GM23338 (cell line): ENCODE measurements around the gene GPC6. TPM values are rescaled to one million over a fixed set of nuclear protein-coding genes. Genes with fewer than 3 reads are reported as not detected.

Experiments
- ATAC-seq: fragments of 200-7000 bp; cut with Tn5 transposase; 3 replicates; pipeline ENCODE4 v1.9.1; 2020
- DNase-seq: peaks from one replicate; pipeline ENCODE4 v3.0.0-alpha.2; 2015; ENCODE audit warnings: low spot score
- H2AFZ ChIP-seq: fragments of 200-600 bp; sonication (generic); 2 replicates; pipeline ENCODE4 v1.8.0; 2016; ENCODE audit warnings: antibody characterized with exemption, mild to moderate bottlenecking, moderate library complexity
- H3F3A ChIP-seq: fragments of 200-600 bp; sonication (generic); replicated peaks from 2 replicates; pipeline ENCODE4 v1.8.0; 2017; ENCODE audit warnings: antibody characterized with exemption, mixed run types, low read depth
- H3K27ac ChIP-seq: fragments of 200-600 bp; sonication (generic); 2 replicates; pipeline ENCODE4 v1.6.1; 2016; ENCODE audit warnings: low read depth
- H3K27me3 ChIP-seq: fragments of 200-600 bp; sonication (generic); 2 replicates; pipeline ENCODE4 v1.8.0; 2016; ENCODE audit warnings: mild to moderate bottlenecking, mixed run types, moderate library complexity; ENCODE audit not compliant: insufficient read depth
- H3K36me3 ChIP-seq: fragments of 200-600 bp; sonication (generic); 2 replicates; pipeline ENCODE4 v1.8.0; 2016; ENCODE audit warnings: mild to moderate bottlenecking; ENCODE audit not compliant: insufficient read depth
- H3K4me1 ChIP-seq: fragments of 200-600 bp; sonication (generic); 2 replicates; pipeline ENCODE4 v1.8.0; 2016; ENCODE audit warnings: mild to moderate bottlenecking, moderate library complexity; ENCODE audit not compliant: insufficient read depth
- H3K4me2 ChIP-seq: fragments of 200-600 bp; sonication (generic); 2 replicates; pipeline ENCODE4 v1.7.1; 2017; ENCODE audit warnings: mixed run types
- H3K4me3 ChIP-seq: fragments of 200-600 bp; sonication (generic); 2 replicates; pipeline ENCODE4 v1.6.1; 2016; ENCODE audit warnings: mixed run types
- H3K79me2 ChIP-seq: fragments of 200-600 bp; sonication (generic); replicated peaks from 2 replicates; pipeline ENCODE4 v1.8.0; 2017; ENCODE audit warnings: mild to moderate bottlenecking; ENCODE audit not compliant: insufficient read depth
- H3K9me2 ChIP-seq: fragments of 200-600 bp; sonication (generic); 2 replicates; pipeline ENCODE4 v1.8.0; 2017; ENCODE audit not compliant: insufficient read depth
- H4K20me1 ChIP-seq: fragments of 200-600 bp; sonication (generic); replicated peaks from 2 replicates; pipeline ENCODE4 v1.8.0; 2017; ENCODE audit warnings: mild to moderate bottlenecking; ENCODE audit not compliant: insufficient read depth
- H3K27ac Mint-ChIP-seq: 2 replicates; pipeline ENCODE4 v1.8.0; 2020; ENCODE audit warnings: inconsistent platforms, mild to moderate bottlenecking, moderate library complexity, mixed read lengths
- H3K27me3 Mint-ChIP-seq: 3 replicates; pipeline ENCODE4 v1.8.0; 2022; ENCODE audit warnings: low read depth, mild to moderate bottlenecking, moderate library complexity, mixed read lengths, inconsistent platforms; ENCODE audit not compliant: insufficient read depth, poor library complexity
- H3K36me3 Mint-ChIP-seq: 3 replicates; pipeline ENCODE4 v1.8.0; 2021; ENCODE audit warnings: low read depth, mild to moderate bottlenecking, inconsistent platforms, moderate library complexity, mixed read lengths
- H3K4me1 Mint-ChIP-seq: 3 replicates; pipeline ENCODE4 v1.8.0; 2020; ENCODE audit warnings: mild to moderate bottlenecking, inconsistent platforms, mixed read lengths
- H3K4me3 Mint-ChIP-seq: 3 replicates; pipeline ENCODE4 v1.8.0; 2021; ENCODE audit warnings: moderate library complexity, mild to moderate bottlenecking, inconsistent platforms, mixed read lengths
- H3K9me3 Mint-ChIP-seq: 3 replicates; pipeline ENCODE4 v1.8.0; 2020; ENCODE audit warnings: moderate library complexity, mild to moderate bottlenecking, inconsistent platforms, mixed read lengths
- EZH2phosphoT487 ChIP-seq: fragments of 200-600 bp; sonication (generic); IDR thresholded peaks from one replicate; pipeline ENCODE4 v1.8.1; 2018; ENCODE audit warnings: antibody characterized with exemption; ENCODE audit not compliant: unreplicated experiment
- JUNB ChIP-seq: IDR thresholded peaks from one replicate; pipeline ENCODE4 v1.6.1; 2016; ENCODE audit warnings: antibody characterized with exemption; ENCODE audit not compliant: unreplicated experiment
- NANOG ChIP-seq: IDR thresholded peaks from 2 replicates; pipeline ENCODE4 v1.6.1; 2016; ENCODE audit warnings: antibody characterized with exemption, borderline replicate concordance
- POLR2AphosphoS5 ChIP-seq: IDR thresholded peaks from 2 replicates; pipeline ENCODE4 v1.6.1; 2016; ENCODE audit warnings: antibody characterized with exemption, low read depth
- STAT1 ChIP-seq: IDR thresholded peaks from one replicate; pipeline ENCODE4 v1.6.1; 2016; ENCODE audit warnings: antibody characterized with exemption; ENCODE audit not compliant: unreplicated experiment
- ZNF114 ChIP-seq: fragments of 250-450 bp; sonication (Bioruptor Pico); IDR thresholded peaks from 2 replicates; pipeline ENCODE4 v1.5.0; 2020; ENCODE audit warnings: mild to moderate bottlenecking, moderate library complexity
- polyA plus RNA-seq: library from polyadenylated mRNA; unstranded; fragments of >200 nt; fragmentation: Nextera tagmentation; extraction: Ambion mirVana; gene quantifications from 2 replicates; pipeline ENCODE4 v1.2.1, GENCODE V29; 2016
- total RNA-seq: library from RNA; depleted of rRNA; stranded (reverse); fragments of >200 nt; shearing (Covaris generic); gene quantifications from 2 replicates; pipeline ENCODE4 v1.2.3, GENCODE V29; 2014
- TF ChIP-seq, protein P1 (sequence below): IDR thresholded peaks from one replicate; pipeline ENCODE4 v1.6.1; 2018; ENCODE audit warnings: antibody characterized with exemption; ENCODE audit not compliant: unreplicated experiment
- TF ChIP-seq, protein P2 (sequence below), 2 experiments: fragments of 200-600 bp in 1 of 2; sonication (generic) in 1 of 2; conservative IDR thresholded peaks; 2 replicates each; pipeline versions ENCODE4 v1.5.1 to v1.6.1; 2016 to 2017; ENCODE audit warnings: antibody characterized with exemption in 2 of 2, low read depth in 2 of 2, mild to moderate bottlenecking in 2 of 2, moderate library complexity in 1 of 2

Gene GPC6
- total and polyA plus RNA-seq, 2 experiments from 2014 or later, result 6.4 to 28.6 TPM

DNA sequence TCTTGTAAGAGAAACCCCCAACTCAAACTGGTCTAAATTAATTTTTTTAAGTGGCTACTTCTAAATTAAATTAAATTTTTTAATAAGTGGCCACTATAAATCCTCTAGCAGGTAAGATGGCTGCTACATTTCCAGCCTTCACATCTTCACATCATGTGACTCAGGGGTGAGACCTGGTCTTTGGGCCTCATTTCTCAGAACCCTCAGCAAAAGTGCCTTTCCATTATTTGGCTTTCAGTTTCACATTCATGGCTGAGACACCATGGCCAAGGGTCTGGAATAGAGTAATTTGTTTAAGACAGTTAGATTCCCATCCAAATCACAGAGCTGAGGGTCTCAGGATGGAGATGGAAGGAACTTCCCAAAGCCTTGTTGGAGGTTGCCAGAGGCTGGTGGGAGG, 1205.4 kb downstream of the GPC6 start:
- peaks cover 17% of the 10 kb centered on the region for H3K4me1 Mint-ChIP-seq
- Histone ChIP-seq H3K79me2 (no peaks in the 10 kb centered on the region), H2AFZ (peak overlapping the region; percentile 49; the same call in 1 of the 2 replicates), H4K20me1 (no peaks in the 10 kb centered on the region), H3K27ac (no peak overlapping the region), H3K4me2 (no peak overlapping the region), H3F3A (no peaks in the 10 kb centered on the region), H3K4me1 (0 out of 2 replicates have a peak, but pooled peaks cover 4% of the 10 kb centered on the region), H3K4me3 (no peak overlapping the region), H3K27me3 (no peaks in the 10 kb centered on the region), H3K36me3 (no peaks in the 10 kb centered on the region), H3K9me2 (0 out of 2 replicates have a peak, but pooled peaks cover 3% of the 10 kb centered on the region)
- no peak overlapping the region for H3K27ac Mint-ChIP-seq
- H3K36me3 Mint-ChIP-seq, result no peaks in the 10 kb centered on the region; the same call in 2 of the 3 replicates
- no peaks in the 10 kb centered on the region for H3K27me3 Mint-ChIP-seq
- no peaks in the 10 kb centered on the region for H3K9me3 Mint-ChIP-seq
- no peak for ATAC-seq
- no peak overlapping the region for H3K4me3 Mint-ChIP-seq
- TF ChIP-seq, protein P1, sequence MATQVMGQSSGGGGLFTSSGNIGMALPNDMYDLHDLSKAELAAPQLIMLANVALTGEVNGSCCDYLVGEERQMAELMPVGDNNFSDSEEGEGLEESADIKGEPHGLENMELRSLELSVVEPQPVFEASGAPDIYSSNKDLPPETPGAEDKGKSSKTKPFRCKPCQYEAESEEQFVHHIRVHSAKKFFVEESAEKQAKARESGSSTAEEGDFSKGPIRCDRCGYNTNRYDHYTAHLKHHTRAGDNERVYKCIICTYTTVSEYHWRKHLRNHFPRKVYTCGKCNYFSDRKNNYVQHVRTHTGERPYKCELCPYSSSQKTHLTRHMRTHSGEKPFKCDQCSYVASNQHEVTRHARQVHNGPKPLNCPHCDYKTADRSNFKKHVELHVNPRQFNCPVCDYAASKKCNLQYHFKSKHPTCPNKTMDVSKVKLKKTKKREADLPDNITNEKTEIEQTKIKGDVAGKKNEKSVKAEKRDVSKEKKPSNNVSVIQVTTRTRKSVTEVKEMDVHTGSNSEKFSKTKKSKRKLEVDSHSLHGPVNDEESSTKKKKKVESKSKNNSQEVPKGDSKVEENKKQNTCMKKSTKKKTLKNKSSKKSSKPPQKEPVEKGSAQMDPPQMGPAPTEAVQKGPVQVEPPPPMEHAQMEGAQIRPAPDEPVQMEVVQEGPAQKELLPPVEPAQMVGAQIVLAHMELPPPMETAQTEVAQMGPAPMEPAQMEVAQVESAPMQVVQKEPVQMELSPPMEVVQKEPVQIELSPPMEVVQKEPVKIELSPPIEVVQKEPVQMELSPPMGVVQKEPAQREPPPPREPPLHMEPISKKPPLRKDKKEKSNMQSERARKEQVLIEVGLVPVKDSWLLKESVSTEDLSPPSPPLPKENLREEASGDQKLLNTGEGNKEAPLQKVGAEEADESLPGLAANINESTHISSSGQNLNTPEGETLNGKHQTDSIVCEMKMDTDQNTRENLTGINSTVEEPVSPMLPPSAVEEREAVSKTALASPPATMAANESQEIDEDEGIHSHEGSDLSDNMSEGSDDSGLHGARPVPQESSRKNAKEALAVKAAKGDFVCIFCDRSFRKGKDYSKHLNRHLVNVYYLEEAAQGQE, result no peak
- TF ChIP-seq NANOG (no peak), ZNF114 (CRISPR knock-in tag) (no peak)
- no peak for DNase-seq

DNA sequence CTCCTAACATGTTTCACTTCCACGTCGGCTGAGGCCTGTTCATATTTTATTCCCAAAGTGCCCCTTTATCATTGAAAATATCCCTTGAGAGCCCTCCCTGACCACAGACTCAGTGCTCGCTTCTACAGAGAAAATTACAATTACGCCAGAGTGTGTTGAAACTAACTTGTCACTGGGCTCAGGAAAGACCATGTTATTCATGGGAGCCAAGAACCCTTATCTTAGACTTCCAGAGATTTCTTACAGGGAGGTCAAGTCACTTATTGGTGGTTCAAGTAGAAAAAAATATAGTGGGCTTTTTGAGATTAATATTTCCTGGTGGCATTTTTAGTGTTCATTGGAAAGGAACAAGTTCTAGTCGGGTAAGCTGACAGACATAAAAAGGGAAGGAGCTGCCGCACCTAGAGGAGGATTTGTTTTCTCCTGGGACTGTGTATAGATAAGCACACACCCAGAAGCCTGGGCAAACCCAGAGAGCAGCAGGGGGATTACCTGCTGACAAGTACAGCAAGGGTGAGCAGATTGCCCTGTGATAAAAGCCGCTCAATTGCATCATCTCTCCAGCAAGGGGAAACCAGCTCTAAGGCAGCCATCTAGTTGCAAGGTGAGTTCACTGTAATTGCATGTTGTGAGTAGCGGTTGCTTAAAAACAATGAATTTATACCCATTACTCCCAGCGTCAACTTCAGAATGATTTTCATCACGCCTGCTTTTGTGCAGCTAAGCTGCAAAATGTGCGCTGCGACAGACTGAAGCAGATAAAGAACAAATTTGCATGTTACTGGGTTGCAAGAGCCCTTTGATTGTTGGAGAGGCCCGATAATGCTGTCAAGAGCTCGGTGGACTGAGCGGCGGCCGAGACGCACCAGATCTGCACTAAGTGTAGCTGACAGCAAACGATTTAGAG, 1206.7 kb downstream of the GPC6 start:
- DNase-seq (peak; percentile 62), ATAC-seq (peak; percentile 91)
- Mint-ChIP-seq H3K36me3 (no peaks in the 10 kb centered on the region; the same call in 2 of the 3 replicates), H3K4me3 (no peak overlapping the region), H3K9me3 (no peaks in the 10 kb centered on the region), H3K27ac (peak overlapping the region; percentile 86), H3K27me3 (no peaks in the 10 kb centered on the region), H3K4me1 (peaks cover 17% of the 10 kb centered on the region)
- Histone ChIP-seq H2AFZ (peak overlapping the region; percentile 30; the same call in 1 of the 2 replicates), H3K27ac (no peak overlapping the region; the same call in 1 of the 2 replicates), H3K4me2 (no peak overlapping the region), H3K4me1 (0 out of 2 replicates have a peak, but pooled peaks cover 4% of the 10 kb centered on the region), H3F3A (no peaks in the 10 kb centered on the region), H3K4me3 (no peak overlapping the region), H3K9me2 (0 out of 2 replicates have a peak, but pooled peaks cover 3% of the 10 kb centered on the region), H3K79me2 (no peaks in the 10 kb centered on the region), H3K36me3 (no peaks in the 10 kb centered on the region), H4K20me1 (no peaks in the 10 kb centered on the region), H3K27me3 (no peaks in the 10 kb centered on the region)
- TF ChIP-seq STAT1, result no peak
- no peak for TF ChIP-seq EZH2phosphoT487
- TF ChIP-seq, protein P2, sequence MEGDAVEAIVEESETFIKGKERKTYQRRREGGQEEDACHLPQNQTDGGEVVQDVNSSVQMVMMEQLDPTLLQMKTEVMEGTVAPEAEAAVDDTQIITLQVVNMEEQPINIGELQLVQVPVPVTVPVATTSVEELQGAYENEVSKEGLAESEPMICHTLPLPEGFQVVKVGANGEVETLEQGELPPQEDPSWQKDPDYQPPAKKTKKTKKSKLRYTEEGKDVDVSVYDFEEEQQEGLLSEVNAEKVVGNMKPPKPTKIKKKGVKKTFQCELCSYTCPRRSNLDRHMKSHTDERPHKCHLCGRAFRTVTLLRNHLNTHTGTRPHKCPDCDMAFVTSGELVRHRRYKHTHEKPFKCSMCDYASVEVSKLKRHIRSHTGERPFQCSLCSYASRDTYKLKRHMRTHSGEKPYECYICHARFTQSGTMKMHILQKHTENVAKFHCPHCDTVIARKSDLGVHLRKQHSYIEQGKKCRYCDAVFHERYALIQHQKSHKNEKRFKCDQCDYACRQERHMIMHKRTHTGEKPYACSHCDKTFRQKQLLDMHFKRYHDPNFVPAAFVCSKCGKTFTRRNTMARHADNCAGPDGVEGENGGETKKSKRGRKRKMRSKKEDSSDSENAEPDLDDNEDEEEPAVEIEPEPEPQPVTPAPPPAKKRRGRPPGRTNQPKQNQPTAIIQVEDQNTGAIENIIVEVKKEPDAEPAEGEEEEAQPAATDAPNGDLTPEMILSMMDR (conservative IDR thresholded peaks at IDR 0.05; ENCODE audit: low read depth in 2 of 2), result peak in 1 of 2 experiments; percentile 25; a peak in 2 of 4 replicates
- TF ChIP-seq NANOG, result no peak
- TF ChIP-seq JUNB, result no peak
- no peak for TF ChIP-seq POLR2AphosphoS5
